Stimulated activated CD4-positive, alpha-beta T cell treated with anti-CD3 and anti-CD28 coated beads, Interleukin-12 subunit alpha, Interleukin-12 subunit beta, amount 100 ng/mL, for 24 hours (primary cell): Measurements from ENCODE around the gene ARFGEF2.
"Not testable (repeated sequence)": the region's sequence is repeated elsewhere in the genome, so short reads cannot be mapped to it uniquely, and the experiment has no call there.

ENCODE experiments used
- DNase-seq, 2 experiments: peaks; one replicate each; pipeline ENCODE4 v3.0.0-alpha.2; 2020; ENCODE audit warnings: low read depth in 2 of 2

The ARFGEF2 gene

DNA sequence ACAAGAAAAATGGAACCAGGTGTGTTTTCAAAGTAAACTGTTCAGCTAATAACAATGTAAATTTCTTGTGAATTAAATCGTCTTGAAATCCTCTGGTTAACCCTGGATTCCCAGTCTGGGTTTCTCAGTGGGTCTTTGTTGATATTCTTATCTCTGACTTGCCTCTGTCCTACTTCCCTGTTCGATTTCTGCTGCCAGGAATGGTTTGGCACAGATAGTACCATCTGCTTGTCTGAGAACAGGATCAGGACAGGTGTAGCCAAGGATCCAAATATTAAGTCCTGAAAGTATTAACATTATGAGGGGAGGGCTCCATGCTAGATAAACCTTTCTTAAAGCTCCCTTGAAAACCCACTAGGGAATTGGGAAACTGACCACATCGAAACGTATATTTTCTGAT is 30.1 kb downstream of the ARFGEF2 start:
- no peak for DNase-seq

- DNase-seq: no peak
Measured at GRCh38 chr20:48952656-48953055, 31.1 kb downstream of the ARFGEF2 start.

DNA sequence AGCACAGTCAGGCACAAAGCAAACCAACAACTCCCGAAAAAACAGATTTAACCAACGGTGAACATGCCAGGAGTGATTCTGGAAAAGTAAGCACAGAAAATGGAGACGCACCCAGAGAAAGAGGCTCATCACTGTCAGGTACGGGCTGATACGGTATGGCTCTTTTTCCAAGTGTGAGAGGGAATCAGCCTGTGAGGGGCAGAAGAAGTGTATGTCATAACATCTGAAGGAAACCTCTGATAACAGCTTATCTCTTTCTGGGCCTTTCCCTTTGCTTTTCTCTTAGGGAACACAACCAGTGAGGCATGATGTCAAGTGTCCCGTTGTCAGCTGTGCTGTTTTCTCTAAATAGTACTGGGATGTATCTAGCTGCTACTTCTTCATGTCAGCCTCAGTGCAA is 32.1 kb downstream of the ARFGEF2 start:
- no peak for DNase-seq

DNA sequence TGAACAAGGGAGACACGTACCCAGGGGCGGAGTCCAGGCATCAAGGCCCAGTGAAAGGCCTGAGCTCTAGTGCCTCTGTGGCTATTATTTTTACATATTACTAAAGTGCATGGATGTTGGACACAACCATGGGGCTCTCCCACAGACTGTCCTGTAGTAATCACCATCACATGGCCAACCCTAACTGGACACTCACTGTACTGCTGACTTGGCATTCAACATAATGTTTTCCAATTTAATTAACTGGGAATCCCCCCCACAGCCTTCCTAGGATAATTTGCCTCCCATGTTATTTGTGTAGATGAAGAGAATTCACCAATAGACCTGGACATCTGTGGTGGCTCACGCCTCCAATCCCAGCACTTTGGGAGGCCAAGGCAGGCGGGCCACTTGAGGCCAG is 34.5 kb downstream of the ARFGEF2 start:
- no peak for DNase-seq

GRCh38 chr20:48957053-48957481 is 35.6 kb downstream of the ARFGEF2 start:
- DNase-seq: no peak

DNA sequence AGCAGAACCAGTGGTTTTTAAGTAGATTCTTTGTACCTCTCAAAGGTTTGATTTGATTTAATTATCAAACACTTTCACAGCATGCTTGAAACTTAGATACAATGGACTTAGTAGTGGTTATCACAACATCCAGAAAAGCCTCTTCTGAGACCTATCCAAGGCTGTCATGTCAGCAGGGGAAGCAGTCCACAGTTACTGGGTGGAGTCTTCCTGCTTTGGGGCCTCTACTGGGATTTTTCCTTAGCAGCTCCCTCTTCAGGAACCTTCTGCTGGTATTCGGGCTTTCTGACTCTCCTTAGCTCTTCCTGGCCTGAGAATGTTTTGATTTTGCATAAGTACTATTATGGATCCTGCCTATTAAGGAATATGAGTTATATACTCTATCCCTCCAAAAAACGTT is 36.0 kb downstream of the ARFGEF2 start:
- DNase-seq: no peak

GRCh38 chr20:48958743-48959142 is 37.2 kb downstream of the ARFGEF2 start:
- DNase-seq: no peak

- DNase-seq: no peak
Measured at GRCh38 chr20:48959899-48960550, 38.5 kb downstream of the ARFGEF2 start.

DNA sequence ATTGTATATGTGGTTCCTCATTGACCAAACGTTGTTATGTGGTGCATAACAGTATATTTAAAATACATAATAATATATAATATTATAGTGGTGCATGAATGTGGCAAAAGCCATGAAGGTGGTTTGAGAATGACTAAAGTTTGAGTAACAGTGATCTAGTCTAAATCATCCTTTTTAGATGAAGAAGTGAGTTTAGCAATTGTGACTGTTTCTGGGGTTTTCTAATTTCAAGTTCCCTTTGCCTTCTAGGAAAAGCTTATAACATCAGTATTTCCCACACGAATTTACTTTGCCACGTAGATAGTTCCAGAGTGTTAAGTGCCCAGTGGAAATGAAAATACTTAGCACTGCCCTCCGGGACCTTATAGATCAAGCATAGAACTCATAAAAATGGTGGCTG is 40.9 kb downstream of the ARFGEF2 start:
- DNase-seq: no peak

- DNase-seq: no peak
Measured at GRCh38 chr20:48962976-48963771, 41.7 kb downstream of the ARFGEF2 start.

- no peak for DNase-seq
Measured at GRCh38 chr20:48965189-48965910, 43.8 kb downstream of the ARFGEF2 start.

DNA sequence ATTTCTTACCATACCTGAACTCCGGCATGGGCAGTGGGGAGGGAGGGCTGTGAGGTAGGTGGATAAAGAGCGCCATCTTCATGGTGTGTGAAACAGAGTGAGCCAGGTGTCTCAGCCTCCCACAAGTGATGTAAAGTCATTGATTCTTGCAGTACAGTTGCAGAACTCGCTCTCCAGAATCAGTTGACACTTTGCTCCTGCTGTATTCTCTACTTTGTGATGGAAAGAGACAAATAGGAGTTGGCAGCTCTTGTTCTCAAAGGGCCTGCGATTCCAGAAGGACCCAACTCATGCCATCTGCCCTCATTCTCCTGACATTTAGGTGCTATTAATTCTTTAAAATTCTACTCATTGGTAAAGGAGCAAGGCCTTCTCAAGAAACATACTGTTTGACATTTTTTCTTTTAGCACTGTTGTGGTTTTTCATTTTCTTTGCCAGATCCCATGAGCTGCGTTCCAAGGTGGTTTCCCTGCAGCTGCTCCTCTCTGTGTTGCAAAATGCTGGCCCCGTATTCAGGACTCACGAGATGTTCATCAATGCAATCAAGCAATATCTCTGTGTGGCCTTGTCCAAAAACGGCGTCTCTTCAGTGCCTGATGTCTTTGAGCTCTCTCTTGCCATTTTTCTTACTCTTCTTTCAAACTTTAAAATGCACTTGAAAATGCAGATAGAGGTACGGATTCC is 49.3 kb downstream of the ARFGEF2 start:
- DNase-seq: no peak

DNA sequence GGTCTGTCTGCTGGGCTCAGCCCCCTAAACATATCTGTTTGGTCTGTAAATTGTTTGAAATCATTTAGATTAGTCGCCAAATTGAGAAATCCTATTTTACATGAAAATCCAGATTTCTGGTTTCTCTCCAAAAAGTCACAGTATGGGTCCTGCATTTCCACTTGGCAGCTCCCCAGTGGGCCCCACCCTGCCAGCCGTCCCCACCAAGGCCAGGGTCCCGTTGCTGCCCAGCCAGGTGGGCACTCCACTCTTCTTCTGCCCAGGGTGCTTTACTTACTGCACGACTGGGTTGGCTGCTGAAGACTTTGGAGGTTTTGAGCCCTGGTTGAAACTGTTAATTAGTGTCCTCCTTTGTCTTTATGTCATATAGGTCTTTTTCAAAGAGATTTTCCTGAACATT is 50.4 kb downstream of the ARFGEF2 start:
- no peak for DNase-seq

GRCh38 chr20:48972816-48973215 is 51.3 kb downstream of the ARFGEF2 start:
- DNase-seq: no peak

- no peak for DNase-seq
Measured at GRCh38 chr20:48975955-48976354, 54.4 kb downstream of the ARFGEF2 start.

DNA sequence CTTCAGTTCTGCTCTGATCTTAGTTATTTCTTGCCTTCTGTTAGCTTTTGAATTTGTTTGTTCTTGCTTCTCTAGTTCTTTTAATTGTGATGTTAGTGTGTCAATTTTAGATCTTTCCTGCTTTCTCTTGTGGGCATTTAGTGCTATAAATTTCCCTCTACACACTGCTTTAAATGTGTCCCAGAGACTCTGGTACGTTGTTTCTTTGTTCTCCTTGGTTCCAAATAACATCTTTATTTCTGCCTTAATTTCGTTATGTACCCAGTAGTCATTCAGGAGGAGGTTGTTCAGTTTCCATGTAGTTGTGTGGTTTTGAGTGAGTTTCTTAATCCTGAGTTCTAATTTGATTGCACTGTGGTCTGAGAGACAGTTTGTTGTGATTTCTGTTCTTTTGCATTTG is 58.5 kb downstream of the ARFGEF2 start:
- DNase-seq: not testable (repeated sequence)

GRCh38 chr20:48983423-48984400 is 62.2 kb downstream of the ARFGEF2 start:
- no peak for DNase-seq

DNA sequence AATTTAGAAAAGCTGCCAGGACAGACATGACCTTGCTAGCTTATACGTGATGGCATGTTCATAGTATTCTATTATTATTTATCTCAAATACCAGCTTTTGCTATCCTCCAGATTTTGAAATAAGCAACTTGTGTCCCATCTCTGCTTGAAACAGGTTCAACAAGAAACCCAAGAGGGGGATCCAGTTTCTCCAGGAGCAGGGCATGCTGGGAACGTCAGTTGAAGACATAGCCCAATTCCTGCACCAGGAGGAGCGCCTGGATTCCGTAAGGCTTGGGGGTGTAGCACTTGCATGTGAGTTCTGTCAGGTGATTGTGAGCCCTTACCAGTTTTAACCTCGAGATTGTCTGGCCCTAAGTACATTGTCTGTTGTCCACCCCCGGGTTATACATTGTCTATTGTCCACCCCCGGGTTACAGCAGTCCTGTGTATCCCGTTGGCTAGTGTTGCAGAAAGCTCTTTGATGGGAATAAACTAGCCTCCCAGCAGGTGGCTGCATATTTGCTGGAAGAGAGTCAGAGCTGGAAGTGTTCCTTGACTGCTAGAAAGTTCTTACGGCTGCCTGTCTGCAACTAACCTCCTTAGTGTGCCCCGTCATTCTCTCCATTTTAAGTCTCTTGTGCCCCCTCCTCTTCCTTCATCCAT is 63.2 kb downstream of the ARFGEF2 start:
- DNase-seq: no peak

DNA sequence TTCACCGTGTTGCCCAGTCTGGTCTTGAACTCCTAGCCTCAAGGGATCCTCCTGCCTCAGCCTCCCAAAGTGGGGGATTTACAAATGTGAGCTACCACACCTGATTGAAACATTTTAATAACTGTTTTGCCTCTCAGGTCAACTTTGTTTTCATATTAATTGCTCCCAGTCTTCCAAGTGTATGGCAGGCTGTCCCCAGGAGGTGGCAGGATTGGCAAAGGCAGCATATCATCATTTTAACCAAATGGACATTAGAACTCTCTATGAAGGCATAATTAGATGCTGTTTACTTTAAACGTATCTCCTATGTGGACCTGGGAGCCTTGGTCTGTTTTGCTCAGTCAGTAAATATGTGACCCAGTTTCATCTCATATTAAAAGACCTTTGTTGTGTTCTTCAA is 65.4 kb downstream of the ARFGEF2 start:
- DNase-seq: no peak

GRCh38 chr20:48990467-48990866 is 69.0 kb downstream of the ARFGEF2 start:
- DNase-seq: no peak
